HG03095 (cell line): ENCODE measurements around the gene RGS14.
"Not testable (repeated sequence)": the region's sequence is repeated elsewhere in the genome, so short reads cannot be mapped to it uniquely, and the experiment has no call there.

ENCODE experiments used
- ATAC-seq: cut with Tn5 transposase; IDR thresholded peaks from one replicate; pipeline ENCODE4 v1.9.1; 2021; ENCODE audit warnings: moderate library complexity; ENCODE audit not compliant: unreplicated experiment

The RGS14 gene

DNA sequence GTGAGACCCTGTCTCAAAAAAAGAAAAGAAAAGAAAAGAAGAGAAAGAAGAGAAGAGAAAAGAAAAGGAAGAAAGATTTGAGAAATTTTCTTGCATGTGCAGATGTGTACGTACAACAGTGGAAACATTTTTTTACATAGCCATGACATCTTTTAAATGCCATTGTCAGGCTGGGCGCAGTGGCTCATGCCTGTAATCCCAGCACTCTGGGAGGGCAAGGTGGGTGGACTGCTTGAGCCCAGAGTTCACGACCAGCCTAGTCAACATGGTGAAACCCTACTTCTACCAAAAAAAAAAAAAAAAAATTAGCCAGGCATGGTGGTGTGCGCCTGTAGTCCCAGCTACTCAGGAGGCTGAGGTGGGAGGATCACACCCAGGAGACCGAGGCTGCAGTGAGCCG is 12.8 kb upstream of the RGS14 start:
- ATAC-seq, result no peak

DNA sequence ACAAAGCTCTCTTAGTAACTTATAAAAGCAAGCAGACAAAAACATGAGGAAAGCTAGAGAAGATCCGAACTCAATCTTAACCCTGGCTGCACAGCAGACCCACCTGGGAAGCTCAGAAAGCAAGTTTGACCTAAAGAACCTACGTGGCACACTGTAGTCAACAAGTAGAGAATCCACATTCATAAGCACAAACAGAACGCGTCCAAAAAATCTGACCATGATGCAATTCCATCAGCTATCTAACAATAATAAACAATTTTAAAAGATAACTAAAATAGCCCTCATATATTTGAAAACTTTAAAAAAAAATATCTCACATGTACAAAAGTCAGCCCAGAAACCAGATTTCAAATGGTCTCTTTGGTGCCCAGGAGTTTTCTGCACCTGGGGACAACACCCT is 10.9 kb upstream of the RGS14 start:
- ATAC-seq, result no peak

DNA sequence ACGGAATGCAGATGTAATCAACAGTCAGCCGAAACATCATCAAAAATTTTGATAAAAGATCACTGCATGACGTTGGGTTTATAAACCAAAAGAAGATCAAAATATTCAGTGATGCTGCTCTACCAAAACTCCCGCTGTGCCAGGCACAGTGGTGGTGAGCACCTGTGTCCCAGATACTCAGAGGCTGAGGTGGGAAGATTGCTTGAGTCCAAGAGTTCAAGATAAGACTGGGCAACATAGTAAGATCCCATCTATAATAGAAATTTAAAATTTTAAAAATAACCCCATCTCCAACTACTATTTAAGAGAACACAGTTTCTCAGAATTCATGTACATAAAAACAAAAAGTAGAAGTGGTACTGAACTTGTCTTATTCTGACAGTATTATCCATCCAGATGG is 10.0 kb upstream of the RGS14 start:
- no peak for ATAC-seq

DNA sequence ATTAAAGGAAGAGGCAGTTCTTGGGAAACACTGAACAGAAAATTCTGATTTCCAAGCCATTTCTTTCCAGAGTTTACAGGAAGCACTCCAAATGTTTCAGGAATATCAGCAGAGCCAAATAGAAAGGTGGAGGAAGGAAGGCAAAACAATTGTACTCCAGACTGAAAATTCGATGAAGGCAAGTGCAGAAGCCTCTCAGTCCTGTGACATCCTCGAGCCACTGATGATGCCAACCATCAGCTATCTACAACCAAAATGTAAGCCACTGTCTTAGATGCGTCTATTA is 8.4 kb upstream of the RGS14 start:
- no peak for ATAC-seq

DNA sequence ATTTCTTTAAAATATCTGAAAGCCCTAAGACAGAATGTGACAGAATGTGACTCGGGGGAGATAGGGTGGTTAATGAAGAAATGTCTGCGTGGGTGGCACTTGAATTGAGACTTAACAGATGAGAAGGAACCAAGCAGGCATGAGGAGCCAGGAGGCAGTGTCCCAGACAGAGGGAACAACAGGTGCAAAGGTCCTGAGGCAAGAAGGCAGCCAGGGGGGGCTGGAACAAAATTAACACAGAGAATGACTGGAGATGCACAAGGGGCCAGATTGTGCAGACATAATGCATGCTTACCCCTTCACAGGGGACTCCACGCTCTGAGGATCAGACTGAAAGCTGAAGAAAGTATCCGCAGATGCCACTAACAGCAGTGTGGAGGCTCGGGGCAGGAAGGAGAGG is 8.0 kb upstream of the RGS14 start:
- no peak for ATAC-seq

DNA sequence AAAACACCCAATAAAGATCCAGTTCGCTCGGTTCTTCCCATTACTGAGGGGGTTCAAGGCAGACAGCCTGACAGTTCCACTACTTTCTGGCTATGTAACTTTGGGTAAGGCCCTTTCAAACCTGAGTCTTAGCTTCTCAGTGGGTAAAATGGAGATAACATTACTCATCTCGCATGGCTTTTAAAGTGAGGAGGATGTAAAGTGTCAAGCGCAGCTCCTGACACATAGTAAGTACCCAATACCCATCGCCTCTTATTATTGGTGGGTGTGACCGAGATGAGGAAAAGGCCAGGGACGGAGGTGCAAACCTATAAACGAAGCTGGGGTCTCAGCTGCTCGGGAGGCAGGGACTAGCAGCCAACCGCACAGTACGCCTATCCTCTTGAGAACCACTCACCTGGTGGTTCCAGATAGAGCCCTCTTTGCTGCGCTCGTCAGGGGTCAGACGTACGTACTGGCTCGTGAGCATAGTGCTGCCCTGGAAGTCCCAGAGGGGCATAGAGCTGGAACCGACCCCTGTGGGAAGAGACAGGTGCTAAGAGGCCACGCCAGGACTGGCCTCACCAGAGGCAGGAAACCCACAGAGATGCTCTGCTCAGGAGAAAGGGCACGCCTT is 6.8 kb upstream of the RGS14 start:
- ATAC-seq, result peak; percentile 9

DNA sequence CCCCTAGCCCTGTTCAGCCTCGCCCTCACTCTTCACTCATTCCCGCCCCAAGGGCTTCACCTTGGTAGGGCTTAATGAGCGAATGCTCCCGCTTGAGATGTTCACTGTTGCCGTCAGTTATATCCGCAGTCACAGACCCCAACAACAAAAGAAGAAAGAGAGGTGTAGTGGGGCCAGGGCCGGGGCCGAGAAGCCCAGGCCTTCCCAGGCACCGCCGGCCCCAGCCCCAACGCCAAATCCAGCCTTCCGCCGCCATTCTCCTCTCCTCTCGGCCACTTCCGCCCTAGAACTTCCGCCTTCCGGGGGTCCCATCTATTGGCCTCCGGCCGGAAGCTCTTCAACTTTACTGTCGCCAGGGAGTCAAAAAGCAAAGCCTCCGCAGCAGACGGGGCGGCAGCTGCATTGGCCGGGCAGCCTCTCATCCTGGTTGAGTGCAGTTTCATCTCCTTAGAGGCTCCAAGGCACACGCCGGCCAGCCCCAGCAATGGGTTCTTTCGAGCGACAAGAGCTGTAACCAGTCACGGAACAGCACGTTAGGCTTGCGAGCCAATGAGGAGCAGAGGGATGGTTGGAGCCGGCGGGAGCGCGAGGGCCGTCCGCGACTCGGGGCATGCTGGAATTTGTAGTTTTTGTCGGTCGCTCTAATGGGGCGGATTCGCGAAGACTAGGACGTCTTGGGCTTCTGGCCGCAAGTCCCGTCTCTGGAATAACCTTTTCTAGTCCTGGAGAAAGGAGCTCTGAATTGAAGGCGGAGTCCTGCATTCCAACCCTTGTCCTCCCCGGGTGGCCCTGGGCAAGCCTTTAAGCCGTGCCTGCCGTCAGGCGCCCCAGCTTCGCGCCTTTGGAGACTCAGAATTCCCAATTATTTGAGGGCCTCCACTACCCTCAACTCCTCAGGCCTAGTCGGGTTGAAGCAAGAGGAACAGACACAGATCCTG is 6.1 kb upstream of the RGS14 start, which contains the start of gene LMAN2:
LMAN2 (minus strand) TSS at position 277 of the 938 bp plus-strand sequence; CDS start at position 256, 21 bp downstream.
- ATAC-seq, result peak; percentile 91

DNA sequence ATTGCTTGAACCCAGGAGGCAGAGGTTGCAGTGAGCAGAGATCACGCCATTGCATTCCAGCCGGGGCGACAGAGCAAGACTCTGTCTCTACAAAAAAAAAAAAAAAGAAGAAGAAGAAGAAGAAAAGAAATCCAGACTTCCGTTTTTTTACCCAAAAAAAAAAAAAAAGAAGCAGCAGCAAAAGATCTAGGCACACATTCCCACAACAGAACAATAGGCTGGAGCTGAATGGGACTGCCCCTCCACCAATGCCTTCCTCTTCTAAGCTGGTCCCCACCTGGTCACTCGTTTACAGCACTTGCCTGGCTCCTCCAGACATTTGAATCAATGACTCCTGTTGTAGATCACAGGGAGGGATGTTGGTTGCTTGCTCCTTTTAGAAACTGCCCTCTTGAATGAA is 4.6 kb upstream of the RGS14 start:
- ATAC-seq, result no peak

DNA sequence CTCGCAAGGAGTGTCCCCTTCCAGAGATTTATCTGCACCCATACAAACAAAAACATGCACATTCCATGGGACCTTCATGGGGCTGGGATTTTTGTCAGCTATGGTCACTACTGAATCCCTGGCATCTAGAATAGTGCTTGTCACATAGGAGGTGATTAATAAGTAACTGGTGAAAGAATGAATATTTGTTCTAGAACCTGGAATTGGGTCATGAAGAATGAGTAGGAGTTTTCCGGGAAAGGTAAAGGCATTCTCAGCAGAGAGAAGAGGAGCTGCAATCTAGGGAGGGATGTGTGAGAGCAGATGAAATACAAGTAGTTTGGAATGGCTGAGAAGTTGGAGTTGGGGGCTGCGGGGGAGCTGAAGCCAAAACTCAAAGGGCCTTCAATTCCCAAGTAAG is 3.5 kb upstream of the RGS14 start:
- no peak for ATAC-seq

DNA sequence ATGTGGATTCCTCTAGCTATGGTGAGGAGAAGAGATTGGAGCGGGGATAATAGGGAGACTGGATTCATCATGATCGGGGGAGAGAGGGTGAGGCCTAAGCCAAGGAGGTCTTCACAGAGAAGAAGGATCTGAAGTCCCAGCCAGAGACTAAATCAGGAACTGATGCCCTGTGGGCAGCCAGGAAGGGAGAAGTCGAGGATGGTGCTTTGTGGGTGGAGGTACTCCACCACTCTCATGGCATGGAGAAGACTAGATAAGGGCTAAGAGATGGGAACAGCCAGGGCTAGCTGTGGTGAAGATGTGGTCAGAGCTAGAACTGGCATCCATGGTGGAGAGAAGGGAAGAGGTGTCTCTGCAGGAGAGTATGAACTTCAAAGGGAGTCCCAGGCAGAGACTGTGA is 3.0 kb upstream of the RGS14 start:
- no peak for ATAC-seq

DNA sequence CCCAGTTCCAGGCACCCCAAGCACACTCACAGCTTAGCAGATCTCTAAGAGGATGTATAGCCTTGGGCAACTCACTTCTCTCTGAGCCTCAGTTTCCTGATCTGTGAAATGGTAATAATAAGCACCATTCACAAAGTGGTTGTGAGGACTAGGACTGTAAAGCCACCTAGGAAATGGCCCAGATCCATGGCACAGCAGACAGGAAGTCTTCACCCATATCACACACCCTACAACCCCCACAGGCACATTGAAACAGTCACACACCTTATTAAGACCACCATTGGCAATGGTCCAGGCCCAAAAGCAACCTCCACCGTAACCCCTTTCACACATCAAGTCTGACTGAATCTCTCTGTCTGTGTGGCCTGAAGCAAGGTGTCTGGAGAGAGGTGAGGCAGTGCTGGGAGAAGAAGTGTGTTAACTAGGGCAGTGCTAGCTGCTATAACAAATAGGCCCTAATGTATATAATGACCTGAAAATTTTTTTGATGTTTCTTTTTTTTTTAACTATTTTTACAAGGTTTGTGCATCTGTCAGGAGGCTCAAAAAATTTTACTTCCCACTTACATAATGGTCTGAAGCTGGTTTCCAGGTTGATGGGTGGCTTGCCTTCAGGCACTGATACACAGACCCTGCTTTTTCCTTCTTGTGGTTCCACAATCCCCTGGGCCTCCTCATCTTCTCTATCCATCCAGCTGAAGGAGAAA is 2.4 kb upstream of the RGS14 start:
- no peak for ATAC-seq

DNA sequence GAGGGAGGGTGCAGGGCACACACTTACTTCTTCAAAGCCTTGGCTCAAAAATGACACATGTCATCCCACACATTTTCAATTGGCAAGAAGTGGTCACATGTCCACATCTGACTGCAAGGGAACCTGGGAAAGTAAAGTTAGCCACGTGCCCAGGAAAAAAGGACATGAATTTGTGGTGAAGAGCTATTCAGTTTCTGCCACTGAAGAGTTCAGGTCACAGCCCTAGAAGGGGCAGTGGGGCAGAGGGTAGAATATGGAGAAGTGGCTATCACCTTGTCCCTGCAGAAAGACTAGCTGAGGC is 1.9 kb upstream of the RGS14 start:
- ATAC-seq, result no peak

DNA sequence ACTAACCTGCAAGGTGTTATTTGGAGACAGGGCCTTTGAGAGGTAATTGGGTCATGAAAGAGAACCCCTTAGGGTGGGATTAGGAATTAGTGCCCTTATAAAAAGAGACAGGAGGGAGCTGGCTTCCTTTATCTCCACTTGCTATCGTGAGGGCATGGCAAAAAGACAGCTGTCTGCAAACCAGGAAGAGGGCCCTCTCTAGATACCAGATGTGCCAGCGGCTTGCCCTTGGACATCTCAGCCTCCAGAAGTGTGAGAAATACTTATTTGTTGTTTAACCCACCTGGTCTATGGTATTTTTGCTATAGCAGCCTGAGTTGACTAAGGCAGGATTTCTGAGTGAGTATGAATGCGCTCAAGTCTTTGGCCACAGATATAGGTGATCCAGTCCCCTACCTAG is 978 bp upstream of the RGS14 start:
- ATAC-seq, result no peak

DNA sequence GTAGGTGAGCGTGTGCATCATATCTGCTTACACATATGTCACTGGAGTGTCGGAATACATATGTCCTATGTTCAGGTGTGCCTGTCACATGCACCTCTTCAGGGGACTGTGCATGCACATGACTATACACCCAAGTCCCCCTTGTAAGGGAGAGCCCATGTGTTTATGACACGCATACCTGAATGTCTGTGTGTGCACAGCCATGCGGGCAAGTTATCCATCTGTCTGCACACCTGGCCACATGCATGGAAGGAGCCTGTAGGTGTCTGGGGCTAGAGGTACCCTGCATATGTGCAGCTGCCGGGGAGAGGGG is 622 bp upstream of the RGS14 start:
- peak; percentile 3 for ATAC-seq

DNA sequence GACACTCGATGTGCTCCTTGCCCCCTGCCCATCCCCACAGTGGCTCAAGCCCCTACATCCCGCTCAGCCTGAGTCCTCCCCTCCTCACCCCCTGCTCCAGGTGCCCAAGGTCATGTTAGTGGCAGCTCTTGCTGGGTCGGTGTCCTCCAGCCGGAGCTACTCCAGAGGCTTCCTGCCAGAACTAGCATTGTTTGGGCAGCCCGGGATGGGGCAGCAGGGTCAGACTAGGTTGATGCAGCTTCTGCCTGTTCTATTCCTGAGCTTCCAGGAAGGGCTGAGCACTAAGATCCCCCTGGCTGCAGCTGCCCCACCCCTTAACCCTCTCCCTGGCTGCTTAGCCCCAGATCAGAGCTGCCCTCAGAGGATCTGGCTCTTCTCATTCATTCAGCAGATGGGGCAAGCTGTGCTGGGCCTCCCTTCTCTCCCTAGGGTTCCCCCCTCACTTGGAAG is 671 bp downstream of the RGS14 start:
- ATAC-seq, result no peak

DNA sequence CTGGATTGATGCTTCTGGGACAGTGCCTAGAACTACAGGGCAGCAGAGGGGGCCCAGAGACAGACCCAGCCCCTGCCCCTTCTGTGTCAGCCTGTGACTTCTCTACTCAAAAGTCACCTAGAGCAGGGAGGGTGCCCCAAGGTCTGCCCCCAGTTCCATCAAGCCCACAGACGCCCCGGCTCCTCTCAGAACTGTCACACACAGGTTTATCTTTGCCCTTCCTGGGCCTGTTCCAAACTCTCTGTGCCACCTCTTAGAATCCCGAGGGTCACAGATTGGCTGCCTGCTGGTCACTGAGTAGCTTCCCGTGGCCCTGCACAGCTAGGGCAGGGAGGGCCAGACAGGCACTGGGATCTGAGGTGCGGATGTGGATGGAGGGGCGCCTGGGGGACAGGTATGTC is 1.7 kb downstream of the RGS14 start:
- ATAC-seq, result no peak

DNA sequence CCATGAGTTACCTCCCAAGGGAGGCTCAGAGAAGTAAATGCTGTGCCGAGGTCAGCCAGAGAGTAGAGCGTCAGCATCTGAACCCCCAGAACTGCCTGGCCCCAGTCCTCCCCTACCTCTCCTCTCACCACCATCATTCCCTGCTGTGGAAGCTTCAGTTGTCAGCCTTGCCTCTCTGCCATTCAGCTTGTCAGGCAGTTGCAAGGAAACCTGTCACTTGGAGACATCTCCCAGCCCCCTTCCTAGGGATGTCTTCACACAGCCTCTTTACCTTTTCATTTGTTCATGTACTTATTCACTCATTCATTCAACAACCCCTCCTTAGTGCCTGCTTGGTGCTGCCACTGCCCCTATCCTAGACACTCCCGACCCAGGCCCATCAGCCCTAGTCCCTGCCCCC is 2.1 kb downstream of the RGS14 start:
- no peak for ATAC-seq

DNA sequence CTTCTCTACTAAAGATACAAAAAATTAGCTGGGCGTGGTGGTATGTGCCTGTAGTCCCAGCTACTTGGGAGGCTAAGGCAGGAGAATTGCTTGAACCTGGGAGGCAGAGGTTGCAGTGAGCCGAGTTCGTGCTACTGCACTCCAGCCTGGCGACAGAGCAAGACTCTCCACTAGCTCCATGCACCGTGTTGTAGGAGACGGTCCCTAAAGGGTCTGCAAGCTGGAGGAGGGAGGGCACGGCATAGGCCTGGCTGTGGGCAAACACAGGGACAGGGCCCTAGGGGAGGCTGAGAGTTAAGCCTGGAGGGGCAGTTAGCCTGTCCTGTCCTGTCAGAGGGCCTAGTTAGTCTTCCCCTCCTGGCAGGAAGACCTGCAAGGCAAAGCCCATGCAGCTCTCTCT is 3.0 kb downstream of the RGS14 start:
- ATAC-seq, result not testable (repeated sequence)

DNA sequence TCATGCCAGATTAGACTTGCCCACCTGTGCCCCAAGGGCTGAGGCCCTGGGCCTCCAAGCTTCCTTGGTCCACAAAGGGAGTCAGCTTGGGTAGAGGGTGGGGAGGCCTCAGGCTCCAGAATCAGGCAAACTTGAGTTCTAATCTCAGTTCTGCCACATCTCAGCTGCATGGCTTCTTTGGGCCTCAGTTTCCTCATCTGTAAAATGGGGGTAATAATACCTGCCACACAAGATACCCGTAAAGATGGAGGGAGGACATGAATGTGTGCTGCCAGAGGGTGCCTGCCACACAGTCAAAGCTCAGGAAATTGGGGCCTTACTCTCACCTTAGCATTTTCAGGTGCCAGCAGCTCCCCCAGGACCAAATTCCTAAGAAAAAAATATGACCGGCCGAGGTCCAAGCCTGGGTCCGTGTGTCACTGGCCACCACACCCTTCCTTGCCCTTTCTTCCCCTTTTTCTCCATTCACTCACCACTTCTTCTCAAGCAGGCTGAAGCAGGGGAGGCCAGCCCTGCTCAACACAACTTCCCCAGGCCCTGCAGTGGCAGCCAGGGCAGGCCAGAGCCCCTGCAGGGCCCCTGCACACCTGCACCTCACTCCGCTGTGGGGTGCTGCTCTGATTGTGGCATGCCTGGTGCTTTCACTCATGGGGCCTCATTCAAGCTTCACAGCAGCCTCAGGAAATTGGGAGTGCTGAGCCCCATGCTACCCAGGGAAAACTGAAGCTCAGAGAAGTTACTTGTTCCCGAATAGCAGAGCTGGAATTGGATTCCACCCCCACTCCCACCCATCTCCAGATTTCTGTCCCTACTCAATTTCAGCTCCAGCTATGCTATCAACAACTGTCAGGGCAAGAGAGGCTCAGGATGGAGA is 3.9 kb downstream of the RGS14 start:
- no peak for ATAC-seq

DNA sequence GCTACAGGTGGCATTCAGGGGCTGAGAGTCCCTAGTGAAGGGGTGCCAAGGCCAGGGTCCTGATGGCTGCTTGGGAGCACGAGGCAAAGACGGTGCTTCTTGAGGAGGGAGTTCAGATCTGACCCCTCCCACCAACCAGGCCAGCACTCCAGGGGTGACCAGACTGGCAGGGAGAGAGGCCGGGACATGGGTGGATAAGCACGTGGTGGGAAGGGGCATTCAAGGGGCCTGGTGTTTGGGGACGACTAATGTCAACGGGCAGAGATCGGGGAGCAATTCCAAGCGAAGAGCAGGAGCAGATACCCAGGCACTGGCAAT is 4.5 kb downstream of the RGS14 start:
- ATAC-seq, result no peak
